Nephron progenitor cell (in vitro differentiated cells): ENCODE measurements around the gene FNBP1.
"Not testable (repeated sequence)": the region's sequence is repeated elsewhere in the genome, so short reads cannot be mapped to it uniquely, and the experiment has no call there.

Source experiments
- DNase-seq: peaks from one replicate; pipeline ENCODE4 v3.0.0; 2021
- H3K27ac Mint-ChIP-seq: 2 replicates; pipeline ENCODE4 v1.8.0; 2021; ENCODE audit warnings: mild to moderate bottlenecking, moderate library complexity, mixed read lengths
- H3K27me3 Mint-ChIP-seq: 2 replicates; pipeline ENCODE4 v1.8.0; 2021; ENCODE audit warnings: mild to moderate bottlenecking, low read depth, mixed read lengths; ENCODE audit not compliant: poor library complexity
- H3K36me3 Mint-ChIP-seq: 2 replicates; pipeline ENCODE4 v1.8.0; 2021; ENCODE audit warnings: low read depth, mixed read lengths
- H3K4me1 Mint-ChIP-seq: 2 replicates; pipeline ENCODE4 v1.8.0; 2021; ENCODE audit warnings: mixed read lengths
- H3K4me3 Mint-ChIP-seq: 2 replicates; pipeline ENCODE4 v1.8.0; 2021; ENCODE audit warnings: mild to moderate bottlenecking, moderate library complexity, mixed read lengths
- H3K9me3 Mint-ChIP-seq: 2 replicates; pipeline ENCODE4 v1.8.0; 2021; ENCODE audit warnings: mild to moderate bottlenecking, moderate library complexity, mixed read lengths
- TF ChIP-seq, protein P1 (sequence below): fragments of 200-600 bp; sonication (generic); IDR thresholded peaks from 2 replicates; pipeline ENCODE4 v1.5.0; 2021; ENCODE audit warnings: antibody characterized with exemption

The FNBP1 gene

DNA sequence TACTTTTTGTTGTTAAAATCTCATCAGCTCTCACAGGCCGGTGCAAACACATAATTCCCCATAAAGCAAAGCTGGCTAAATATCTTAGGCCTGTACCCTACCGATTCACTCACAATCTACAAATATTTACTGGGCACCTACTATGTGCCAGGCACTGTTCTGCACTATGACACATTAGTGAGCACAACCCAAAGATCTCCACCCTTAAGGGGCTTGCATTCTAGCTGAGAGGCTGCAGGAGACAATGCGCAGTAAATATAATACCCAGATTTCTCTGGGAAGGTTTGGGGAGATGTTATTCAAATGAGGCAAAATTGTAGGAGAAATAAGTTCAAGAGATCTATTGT, 53.7 kb downstream of the FNBP1 start:
- peaks cover 11% of the 10 kb centered on the region for H3K9me3 Mint-ChIP-seq
- H3K27ac Mint-ChIP-seq: peak overlapping the region; percentile 52
- no peaks in the 10 kb centered on the region for H3K27me3 Mint-ChIP-seq
- TF ChIP-seq, protein P1, sequence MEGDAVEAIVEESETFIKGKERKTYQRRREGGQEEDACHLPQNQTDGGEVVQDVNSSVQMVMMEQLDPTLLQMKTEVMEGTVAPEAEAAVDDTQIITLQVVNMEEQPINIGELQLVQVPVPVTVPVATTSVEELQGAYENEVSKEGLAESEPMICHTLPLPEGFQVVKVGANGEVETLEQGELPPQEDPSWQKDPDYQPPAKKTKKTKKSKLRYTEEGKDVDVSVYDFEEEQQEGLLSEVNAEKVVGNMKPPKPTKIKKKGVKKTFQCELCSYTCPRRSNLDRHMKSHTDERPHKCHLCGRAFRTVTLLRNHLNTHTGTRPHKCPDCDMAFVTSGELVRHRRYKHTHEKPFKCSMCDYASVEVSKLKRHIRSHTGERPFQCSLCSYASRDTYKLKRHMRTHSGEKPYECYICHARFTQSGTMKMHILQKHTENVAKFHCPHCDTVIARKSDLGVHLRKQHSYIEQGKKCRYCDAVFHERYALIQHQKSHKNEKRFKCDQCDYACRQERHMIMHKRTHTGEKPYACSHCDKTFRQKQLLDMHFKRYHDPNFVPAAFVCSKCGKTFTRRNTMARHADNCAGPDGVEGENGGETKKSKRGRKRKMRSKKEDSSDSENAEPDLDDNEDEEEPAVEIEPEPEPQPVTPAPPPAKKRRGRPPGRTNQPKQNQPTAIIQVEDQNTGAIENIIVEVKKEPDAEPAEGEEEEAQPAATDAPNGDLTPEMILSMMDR: no peak
- peaks cover 40% of the 10 kb centered on the region for H3K36me3 Mint-ChIP-seq
- DNase-seq: no peak
- peaks cover 5% of the 10 kb centered on the region for H3K4me1 Mint-ChIP-seq
- no peak overlapping the region for H3K4me3 Mint-ChIP-seq

DNA sequence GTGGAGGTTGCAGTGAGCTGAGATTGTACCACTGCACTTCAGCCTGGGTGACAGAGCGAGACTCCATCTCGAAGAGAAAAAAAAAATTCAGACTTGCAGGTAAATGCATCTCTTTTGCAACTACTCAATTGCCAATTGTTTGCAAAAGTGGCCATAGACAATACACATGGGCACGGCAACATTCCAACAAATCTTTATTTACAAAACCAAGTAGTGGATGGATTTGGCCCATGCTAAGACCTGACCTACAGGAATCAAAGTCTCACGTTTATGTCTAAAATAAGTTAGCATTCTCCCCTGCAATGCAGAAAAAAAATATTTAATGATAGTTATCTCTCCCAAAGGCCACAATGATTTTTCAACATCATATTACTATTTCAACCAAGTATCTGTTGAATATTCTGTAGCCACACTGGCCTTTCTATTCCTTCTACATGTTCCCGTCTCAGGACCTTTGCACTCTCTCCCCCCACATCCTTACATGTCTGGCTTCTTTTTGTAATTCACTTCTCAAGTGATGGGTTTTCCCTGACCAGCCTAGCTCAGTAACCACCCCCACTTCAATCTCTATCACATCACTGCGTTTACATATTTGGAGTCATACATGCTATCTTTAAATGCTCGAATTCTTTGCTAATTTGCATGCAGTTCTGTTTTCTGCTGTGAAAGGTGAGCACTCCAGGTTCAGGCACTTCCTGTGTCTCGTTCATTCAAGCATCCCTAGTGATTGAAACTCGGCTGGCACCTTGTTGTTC, 54.2 kb downstream of the FNBP1 start:
- no peak for DNase-seq
- peak overlapping the region; percentile 52 for H3K27ac Mint-ChIP-seq
- peaks cover 5% of the 10 kb centered on the region for H3K4me1 Mint-ChIP-seq
- H3K9me3 Mint-ChIP-seq: peaks cover 15% of the 10 kb centered on the region
- no peak overlapping the region for H3K4me3 Mint-ChIP-seq
- H3K36me3 Mint-ChIP-seq: peaks cover 39% of the 10 kb centered on the region
- TF ChIP-seq, protein P1: no peak
- H3K27me3 Mint-ChIP-seq: no peaks in the 10 kb centered on the region

GRCh38 chr9:129987941-129988340, 55.0 kb downstream of the FNBP1 start:
- no peak for DNase-seq
- TF ChIP-seq, protein P1: no peak
- Mint-ChIP-seq H3K27me3 (no peaks in the 10 kb centered on the region), H3K9me3 (peaks cover 15% of the 10 kb centered on the region), H3K36me3 (peaks cover 38% of the 10 kb centered on the region), H3K4me1 (peaks cover 5% of the 10 kb centered on the region), H3K4me3 (no peak overlapping the region), H3K27ac (no peak overlapping the region)

DNA sequence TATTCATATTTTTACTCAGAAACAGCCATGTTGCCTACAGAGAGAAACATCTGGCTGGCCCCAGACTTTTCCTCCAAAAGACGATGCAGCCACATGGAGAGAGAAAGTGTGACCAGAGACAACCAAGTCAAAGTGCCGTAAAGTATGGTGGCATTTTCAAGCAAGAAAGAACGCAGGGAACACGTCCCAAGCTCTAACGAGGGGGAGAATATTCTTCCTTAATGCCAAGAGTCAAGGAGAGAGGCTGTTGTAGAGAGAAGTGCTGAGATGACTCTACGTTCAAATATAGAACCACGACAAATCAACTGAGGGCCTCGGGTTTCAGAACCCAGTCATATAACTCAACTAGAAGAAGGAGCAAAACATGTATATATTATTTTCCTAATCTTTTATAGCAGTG, 55.9 kb downstream of the FNBP1 start:
- Mint-ChIP-seq H3K27ac (peak overlapping the region; percentile 88), H3K27me3 (no peaks in the 10 kb centered on the region), H3K4me1 (peaks cover 5% of the 10 kb centered on the region), H3K36me3 (peaks cover 37% of the 10 kb centered on the region), H3K9me3 (peaks cover 15% of the 10 kb centered on the region), H3K4me3 (no peak overlapping the region)
- TF ChIP-seq, protein P1: no peak
- no peak for DNase-seq

GRCh38 chr9:129984589-129984988, 58.4 kb downstream of the FNBP1 start:
- DNase-seq, H3K4me1 Mint-ChIP-seq, H3K27ac Mint-ChIP-seq, H3K27me3 Mint-ChIP-seq, H3K4me3 Mint-ChIP-seq: not testable (repeated sequence)
- Mint-ChIP-seq H3K36me3 (peaks cover 27% of the 10 kb centered on the region), H3K9me3 (peaks cover 15% of the 10 kb centered on the region)

DNA sequence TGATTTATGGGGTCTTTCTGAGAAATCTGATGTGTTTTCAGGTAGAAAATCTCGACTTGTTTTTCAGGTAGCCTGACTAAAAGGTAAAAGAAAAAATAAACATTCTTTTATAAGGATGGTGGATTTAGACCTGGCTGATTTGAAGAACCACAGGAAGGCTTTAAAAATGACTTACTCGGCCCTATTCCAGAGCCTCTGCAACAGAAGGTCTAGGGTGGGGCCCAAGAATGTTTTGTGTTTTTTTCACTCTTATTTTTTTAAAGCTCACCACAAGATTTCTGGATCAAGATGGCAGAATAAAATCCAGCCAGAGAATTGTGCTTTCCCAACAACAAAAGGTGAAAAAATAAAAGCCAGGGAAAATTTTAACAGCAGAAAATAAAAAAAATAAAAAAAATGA, 59.1 kb downstream of the FNBP1 start:
- peaks cover 15% of the 10 kb centered on the region for H3K9me3 Mint-ChIP-seq
- peaks cover 33% of the 10 kb centered on the region for H3K36me3 Mint-ChIP-seq
- no peak overlapping the region for H3K4me3 Mint-ChIP-seq
- H3K27ac Mint-ChIP-seq: no peak overlapping the region
- no peaks in the 10 kb centered on the region for H3K27me3 Mint-ChIP-seq
- TF ChIP-seq, protein P1: no peak
- DNase-seq: no peak
- H3K4me1 Mint-ChIP-seq: peaks cover 5% of the 10 kb centered on the region
